ENCODE measurements around the gene DLGAP4. TPM values are rescaled to one million over a fixed set of nuclear protein-coding genes. Genes with fewer than 3 reads are reported as not detected.

The DLGAP4 gene
- total RNA-seq, 4 donors from 2014 or later, result 18.8 to 46.7 (median 45.0) TPM

DNA sequence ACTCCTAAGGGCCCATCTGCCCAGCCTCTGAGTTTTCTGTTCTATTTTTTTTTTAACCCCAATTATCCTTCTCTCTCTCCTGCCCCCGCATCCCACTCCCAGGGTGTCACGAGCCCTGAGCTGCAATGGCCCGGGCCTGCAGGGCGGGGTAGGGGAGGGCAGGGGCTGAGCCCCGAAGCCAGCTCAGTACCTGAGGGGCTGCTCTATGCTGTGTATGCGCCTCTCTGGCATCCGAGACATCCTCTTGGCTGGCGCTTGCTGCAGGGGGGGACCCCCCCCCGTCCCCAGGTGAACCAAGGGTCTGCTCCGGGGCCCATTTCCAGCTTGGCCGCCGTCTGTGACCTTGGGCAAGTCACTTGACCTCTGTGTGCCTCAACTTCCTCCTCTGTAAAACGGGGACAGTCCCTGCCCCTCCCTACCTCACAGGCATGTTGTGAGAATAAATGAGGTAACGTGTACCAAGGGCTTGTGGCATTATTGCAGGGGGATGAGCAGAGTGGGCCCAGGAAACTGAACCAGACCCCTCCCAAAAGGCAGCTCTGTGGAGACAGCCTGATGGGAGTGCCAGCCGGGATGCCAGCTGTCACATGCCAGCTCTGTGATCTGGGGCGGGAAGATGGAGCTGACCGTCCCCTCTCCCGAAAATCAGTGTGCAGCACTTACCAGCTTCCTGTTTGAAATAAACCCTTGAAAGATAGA lies 222.2 kb downstream of the DLGAP4 start:
- H3K27ac ChIP-seq, result no peak overlapping the region

DNA sequence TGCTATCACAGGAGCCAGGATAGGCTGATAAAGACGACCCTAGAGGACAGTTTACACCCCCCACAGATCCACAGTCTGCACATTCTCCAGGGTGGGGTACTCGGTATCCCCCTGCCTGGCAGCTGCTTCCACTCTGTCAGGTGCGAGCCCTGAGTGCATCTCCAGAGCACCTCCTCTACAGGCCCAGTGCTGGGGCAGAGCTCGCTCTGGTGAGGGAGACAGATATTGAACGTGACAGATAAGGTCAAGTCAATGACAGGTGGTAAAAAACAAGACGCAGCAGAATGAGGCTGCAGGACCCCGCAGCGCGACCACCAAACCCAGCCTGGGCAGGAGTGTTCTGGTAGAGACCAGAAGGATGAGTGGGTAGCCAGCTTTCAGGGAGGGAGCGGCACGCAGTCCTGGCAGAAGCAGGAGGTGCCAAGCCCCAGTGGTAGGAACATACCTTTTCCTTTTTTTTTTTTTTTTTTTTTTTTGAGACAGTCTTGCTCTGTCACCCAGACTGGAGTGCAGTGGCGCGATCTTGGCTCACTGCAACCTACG lies 222.8 kb downstream of the DLGAP4 start:
- H3K9me3 ChIP-seq, result no peaks in the 10 kb centered on the region
- in situ Hi-C loops (cut with MboI; ENCODE audit: low sequenced_read_pairs in 4 of 4), result no loop called here
- no peak for TF ChIP-seq POLR2A (IDR thresholded peaks at IDR 0.05)
- TF ChIP-seq, protein P1, sequence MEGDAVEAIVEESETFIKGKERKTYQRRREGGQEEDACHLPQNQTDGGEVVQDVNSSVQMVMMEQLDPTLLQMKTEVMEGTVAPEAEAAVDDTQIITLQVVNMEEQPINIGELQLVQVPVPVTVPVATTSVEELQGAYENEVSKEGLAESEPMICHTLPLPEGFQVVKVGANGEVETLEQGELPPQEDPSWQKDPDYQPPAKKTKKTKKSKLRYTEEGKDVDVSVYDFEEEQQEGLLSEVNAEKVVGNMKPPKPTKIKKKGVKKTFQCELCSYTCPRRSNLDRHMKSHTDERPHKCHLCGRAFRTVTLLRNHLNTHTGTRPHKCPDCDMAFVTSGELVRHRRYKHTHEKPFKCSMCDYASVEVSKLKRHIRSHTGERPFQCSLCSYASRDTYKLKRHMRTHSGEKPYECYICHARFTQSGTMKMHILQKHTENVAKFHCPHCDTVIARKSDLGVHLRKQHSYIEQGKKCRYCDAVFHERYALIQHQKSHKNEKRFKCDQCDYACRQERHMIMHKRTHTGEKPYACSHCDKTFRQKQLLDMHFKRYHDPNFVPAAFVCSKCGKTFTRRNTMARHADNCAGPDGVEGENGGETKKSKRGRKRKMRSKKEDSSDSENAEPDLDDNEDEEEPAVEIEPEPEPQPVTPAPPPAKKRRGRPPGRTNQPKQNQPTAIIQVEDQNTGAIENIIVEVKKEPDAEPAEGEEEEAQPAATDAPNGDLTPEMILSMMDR (IDR thresholded peaks at IDR 0.05 in 4 of 5, conservative IDR thresholded peaks at IDR 0.05 in 1 of 5), result no peak
- peaks cover 0 to 50% of the 10 kb centered on the region in 2 donors for H3K36me3 ChIP-seq
- H3K4me1 ChIP-seq, result no peaks in the 10 kb centered on the region
- ATAC-seq (no peak), DNase-seq (no peak)
- no peak overlapping the region for H3K27ac ChIP-seq
- intact Hi-C loops (cut with DNase I; ENCODE audit: low total_unique reads), result no loop called here
- no peak overlapping the region for H3K4me3 ChIP-seq
- no peaks in the 10 kb centered on the region for H3K27me3 ChIP-seq

More for the DNA sequence above, 222.2 kb downstream of the DLGAP4 start:
- Histone ChIP-seq H3K4me1 (no peaks in the 10 kb centered on the region), H3K36me3 (peaks cover 0 to 55% of the 10 kb centered on the region in 2 donors), H3K4me3 (no peak overlapping the region), H3K9me3 (no peaks in the 10 kb centered on the region), H3K27me3 (no peaks in the 10 kb centered on the region)
- intact Hi-C loops (cut with DNase I; ENCODE audit: low total_unique reads), result no loop called here
- no peak for DNase-seq
- no peak for TF ChIP-seq POLR2A (IDR thresholded peaks at IDR 0.05)
- TF ChIP-seq, protein P1 (IDR thresholded peaks at IDR 0.05 in 4 of 5, conservative IDR thresholded peaks at IDR 0.05 in 1 of 5), result no peak
- in situ Hi-C loops (cut with MboI; ENCODE audit: low sequenced_read_pairs in 4 of 4), result no loop called here
- ATAC-seq, result no peak

GRCh38 chr20:36532388-36532787 lies 226.2 kb downstream of the DLGAP4 start:
- H3K9me3 ChIP-seq, result no peaks in the 10 kb centered on the region
- H3K4me1 ChIP-seq, result no peaks in the 10 kb centered on the region
- ATAC-seq, result no peak
- no peak overlapping the region for H3K4me3 ChIP-seq
- in situ Hi-C loops (cut with MboI; ENCODE audit: low sequenced_read_pairs in 4 of 4), result no loop called here
- H3K27ac ChIP-seq, result no peak overlapping the region
- no peak for TF ChIP-seq POLR2A (IDR thresholded peaks at IDR 0.05)
- TF ChIP-seq, protein P1 (IDR thresholded peaks at IDR 0.05 in 4 of 5, conservative IDR thresholded peaks at IDR 0.05 in 1 of 5), result no peak
- intact Hi-C loops (cut with DNase I; ENCODE audit: low total_unique reads), result no loop called here
- no peaks in the 10 kb centered on the region for H3K27me3 ChIP-seq
- H3K36me3 ChIP-seq, result peaks cover 0 to 15% of the 10 kb centered on the region in 2 donors
- DNase-seq, result no peak

GRCh38 chr20:36532822-36533221 lies 226.7 kb downstream of the DLGAP4 start:
- H3K27me3 ChIP-seq, result no peaks in the 10 kb centered on the region
- no peak for DNase-seq
- no peak for ATAC-seq
- H3K27ac ChIP-seq, result no peak overlapping the region
- intact Hi-C loops (cut with DNase I; ENCODE audit: low total_unique reads) (no loop called here), in situ Hi-C loops (cut with MboI; ENCODE audit: low sequenced_read_pairs in 4 of 4) (no loop called here)
- no peaks in the 10 kb centered on the region for H3K4me1 ChIP-seq
- H3K36me3 ChIP-seq, result peaks cover 0 to 11% of the 10 kb centered on the region in 2 donors
- H3K9me3 ChIP-seq, result no peaks in the 10 kb centered on the region
- no peak overlapping the region for H3K4me3 ChIP-seq
- TF ChIP-seq POLR2A (IDR thresholded peaks at IDR 0.05), result no peak
- TF ChIP-seq, protein P1 (IDR thresholded peaks at IDR 0.05 in 4 of 5, conservative IDR thresholded peaks at IDR 0.05 in 1 of 5), result no peak

All from gastrocnemius medialis (tissue), 4 donors.